ENCODE results near the gene CKAP5. TPM values are rescaled to one million over a fixed set of nuclear protein-coding genes. Genes with fewer than 3 reads are reported as not detected.

CKAP5 gene
- polyA plus RNA-seq, 1 donor (not counting 4 experiments of a cell fraction or from before 2014, with no cell fraction given): 96.4 TPM

- peaks cover 12 to 20% of the 10 kb centered on the region in 2 experiments for H3K36me3 ChIP-seq (ENCODE audit: control insufficient read depth in 2 of 2, extremely low read depth in 1 of 2, insufficient read depth in 2 of 2, low read length in 2 of 2)
- no peak overlapping the region for H3K27ac ChIP-seq (ENCODE audit: control insufficient read depth, insufficient read depth, low read length)
- no peaks in the 10 kb centered on the region for H3K4me1 ChIP-seq (ENCODE audit: control insufficient read depth, extremely low read depth, insufficient read depth, low read length)
- dilution Hi-C loops (cut with MboI; ENCODE audit: extremely low pct_ligation_motif_present, low sequenced_read_pairs): no loop called here
- H3K4me3 ChIP-seq (ENCODE audit: control insufficient read depth in 2 of 3, extremely low read depth in 1 of 3, insufficient read depth in 2 of 3, low read depth in 1 of 3, low read length in 3 of 3): no peak overlapping the region
- DNase-seq (ENCODE audit: low read depth, low spot score) (no peak), FAIRE-seq (no peak)
- no peaks in the 10 kb centered on the region for H3K79me2 ChIP-seq (ENCODE audit: control insufficient read depth, insufficient read depth, low read length)
- H3K9me1 ChIP-seq (ENCODE audit: control insufficient read depth, extremely low read depth, insufficient read depth, low read length): no peaks in the 10 kb centered on the region
- no peaks in the 10 kb centered on the region for H4K20me1 ChIP-seq (ENCODE audit: control insufficient read depth, extremely low read depth, insufficient read depth, low read length)
- H3K9me3 ChIP-seq (ENCODE audit: control insufficient read depth, low read depth, low read length): no peaks in the 10 kb centered on the region
- no peak for TF ChIP-seq EZH2 (IDR thresholded peaks at IDR 0.05; ENCODE audit: low read length)
- no peak for TF ChIP-seq CTCF (optimal IDR thresholded peaks at IDR 0.05 in 1 of 3, IDR thresholded peaks at IDR 0.05 in 1 of 3, conservative IDR thresholded peaks at IDR 0.05 in 1 of 3; ENCODE audit: extremely low read depth in 1 of 3, insufficient read depth in 2 of 3, low read length in 3 of 3)
- H2AFZ ChIP-seq (ENCODE audit: control insufficient read depth, low read length): no peak overlapping the region
- H3K9ac ChIP-seq (ENCODE audit: control insufficient read depth, extremely low read depth, insufficient read depth, low read length): no peak overlapping the region
- no peaks in the 10 kb centered on the region for H3K27me3 ChIP-seq (ENCODE audit: control insufficient read depth, extremely low read depth, insufficient read depth, low read length)
- no peak overlapping the region for H3K4me2 ChIP-seq (ENCODE audit: control insufficient read depth, extremely low read depth, insufficient read depth, low read depth, low read length)
Measured at GRCh38 chr11:46738887-46739286, 107.2 kb downstream of the CKAP5 start.

- no peak overlapping the region for H3K9ac ChIP-seq (ENCODE audit: control insufficient read depth, extremely low read depth, insufficient read depth, low read length)
- no peak for DNase-seq (ENCODE audit: low read depth, low spot score)
- dilution Hi-C loops (cut with MboI; ENCODE audit: extremely low pct_ligation_motif_present, low sequenced_read_pairs): no loop called here
Measured at GRCh38 chr11:46737699-46738098, 108.4 kb downstream of the CKAP5 start.

More at GRCh38 chr11:46737699-46738098, 108.4 kb downstream of the CKAP5 start:
- Histone ChIP-seq H3K9me1 (ENCODE audit: control insufficient read depth, extremely low read depth, insufficient read depth, low read length) (no peaks in the 10 kb centered on the region), H3K27me3 (ENCODE audit: control insufficient read depth, extremely low read depth, insufficient read depth, low read length) (no peaks in the 10 kb centered on the region), H3K27ac (ENCODE audit: control insufficient read depth, insufficient read depth, low read length) (no peak overlapping the region), H3K36me3 (ENCODE audit: control insufficient read depth in 2 of 2, extremely low read depth in 1 of 2, insufficient read depth in 2 of 2, low read length in 2 of 2) (peaks cover 5 to 11% of the 10 kb centered on the region in 2 experiments), H3K4me3 (ENCODE audit: control insufficient read depth in 2 of 3, extremely low read depth in 1 of 3, insufficient read depth in 2 of 3, low read depth in 1 of 3, low read length in 3 of 3) (no peak overlapping the region), H3K4me2 (ENCODE audit: control insufficient read depth, extremely low read depth, insufficient read depth, low read depth, low read length) (no peak overlapping the region), H4K20me1 (ENCODE audit: control insufficient read depth, extremely low read depth, insufficient read depth, low read length) (no peaks in the 10 kb centered on the region), H3K4me1 (ENCODE audit: control insufficient read depth, extremely low read depth, insufficient read depth, low read length) (no peaks in the 10 kb centered on the region), H3K9me3 (ENCODE audit: control insufficient read depth, low read depth, low read length) (no peaks in the 10 kb centered on the region), H3K79me2 (ENCODE audit: control insufficient read depth, insufficient read depth, low read length) (no peaks in the 10 kb centered on the region), H2AFZ (ENCODE audit: control insufficient read depth, low read length) (no peak overlapping the region)
- no peak for TF ChIP-seq EZH2 (IDR thresholded peaks at IDR 0.05; ENCODE audit: low read length)
- no peak for TF ChIP-seq CTCF (optimal IDR thresholded peaks at IDR 0.05 in 1 of 3, IDR thresholded peaks at IDR 0.05 in 1 of 3, conservative IDR thresholded peaks at IDR 0.05 in 1 of 3; ENCODE audit: extremely low read depth in 1 of 3, insufficient read depth in 2 of 3, low read length in 3 of 3)
- no peak for FAIRE-seq
